Endothelial cell (in vitro differentiated cells): ENCODE results near the gene SUOX. TPM values are rescaled to one million over a fixed set of nuclear protein-coding genes. Genes with fewer than 3 reads are reported as not detected.

Experiments used
- DNase-seq: peaks from one replicate; pipeline ENCODE4 v3.0.0; 2021; ENCODE audit warnings: low spot score
- H3K27ac Mint-ChIP-seq: one replicate; pipeline ENCODE4 v1.8.0; 2021; ENCODE audit warnings: mixed read lengths, inconsistent platforms; ENCODE audit not compliant: unreplicated experiment
- H3K27me3 Mint-ChIP-seq: one replicate; pipeline ENCODE4 v1.8.0; 2021; ENCODE audit warnings: mild to moderate bottlenecking, moderate library complexity, mixed read lengths, inconsistent platforms; ENCODE audit not compliant: unreplicated experiment
- H3K36me3 Mint-ChIP-seq: one replicate; pipeline ENCODE4 v1.8.0; 2021; ENCODE audit warnings: mild to moderate bottlenecking, low read depth, mixed read lengths, inconsistent platforms; ENCODE audit not compliant: unreplicated experiment
- H3K4me1 Mint-ChIP-seq: one replicate; pipeline ENCODE4 v1.8.0; 2021; ENCODE audit warnings: mild to moderate bottlenecking, mixed read lengths, inconsistent platforms; ENCODE audit not compliant: unreplicated experiment
- H3K4me3 Mint-ChIP-seq: one replicate; pipeline ENCODE4 v1.8.0; 2021; ENCODE audit warnings: mild to moderate bottlenecking, mixed read lengths, inconsistent platforms; ENCODE audit not compliant: unreplicated experiment
- H3K9me3 Mint-ChIP-seq: one replicate; pipeline ENCODE4 v1.8.0; 2021; ENCODE audit warnings: mixed read lengths, inconsistent platforms; ENCODE audit not compliant: unreplicated experiment
- CTCF ChIP-seq: fragments of 200-600 bp; sonication (generic); IDR thresholded peaks from one replicate; pipeline ENCODE4 v1.5.0; 2021; ENCODE audit warnings: antibody characterized with exemption; ENCODE audit not compliant: unreplicated experiment
- total RNA-seq: library from RNA; stranded (reverse); fragmentation: NEBNext Ultra II Directional; extraction: Animal tissue kit (Norgen Biotek cat#: 25700); gene quantifications from one replicate; pipeline ENCODE4 v1.2.1, GENCODE V29; 2021; ENCODE audit not compliant: unreplicated experiment

The SUOX gene
- total RNA-seq, 1 donor from 2014 or later: 31.6 TPM

- H3K27ac Mint-ChIP-seq: no peak overlapping the region
- H3K36me3 Mint-ChIP-seq: peaks cover 10% of the 10 kb centered on the region
- H3K4me3 Mint-ChIP-seq: peak overlapping the region; percentile 25
- peak; percentile 69 for DNase-seq
- H3K9me3 Mint-ChIP-seq: no peaks in the 10 kb centered on the region
- peaks cover 1% of the 10 kb centered on the region for H3K27me3 Mint-ChIP-seq
- H3K4me1 Mint-ChIP-seq: peaks cover 14% of the 10 kb centered on the region
- TF ChIP-seq CTCF: peak; percentile 65
Measured at GRCh38 chr12:56029666-56030293, 32.7 kb downstream of the SUOX start.

DNA sequence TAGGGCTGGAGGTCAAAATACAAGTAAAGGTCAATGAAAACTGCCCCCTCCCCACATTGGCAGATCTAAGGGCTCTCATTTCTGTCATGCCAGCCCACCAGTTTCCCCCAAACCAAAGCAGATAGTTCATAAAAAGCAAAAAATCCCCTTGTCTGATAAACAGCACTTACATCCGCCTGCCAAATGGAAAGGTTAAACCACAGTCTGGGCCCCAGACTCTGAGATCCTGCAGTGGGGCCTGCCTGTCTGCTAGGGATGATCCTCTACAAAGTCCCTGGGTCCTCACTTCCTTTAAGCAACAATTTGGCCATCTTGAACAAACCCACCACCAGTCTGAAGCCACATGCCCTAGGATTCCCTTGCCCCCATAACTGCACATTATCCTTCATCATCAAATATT is 34.9 kb downstream of the SUOX start:
- Mint-ChIP-seq H3K27me3 (peaks cover 1% of the 10 kb centered on the region), H3K36me3 (peaks cover 10% of the 10 kb centered on the region), H3K9me3 (no peaks in the 10 kb centered on the region), H3K4me1 (peaks cover 14% of the 10 kb centered on the region), H3K27ac (no peak overlapping the region), H3K4me3 (peak overlapping the region; percentile 10)
- no peak for TF ChIP-seq CTCF
- DNase-seq: no peak

DNA sequence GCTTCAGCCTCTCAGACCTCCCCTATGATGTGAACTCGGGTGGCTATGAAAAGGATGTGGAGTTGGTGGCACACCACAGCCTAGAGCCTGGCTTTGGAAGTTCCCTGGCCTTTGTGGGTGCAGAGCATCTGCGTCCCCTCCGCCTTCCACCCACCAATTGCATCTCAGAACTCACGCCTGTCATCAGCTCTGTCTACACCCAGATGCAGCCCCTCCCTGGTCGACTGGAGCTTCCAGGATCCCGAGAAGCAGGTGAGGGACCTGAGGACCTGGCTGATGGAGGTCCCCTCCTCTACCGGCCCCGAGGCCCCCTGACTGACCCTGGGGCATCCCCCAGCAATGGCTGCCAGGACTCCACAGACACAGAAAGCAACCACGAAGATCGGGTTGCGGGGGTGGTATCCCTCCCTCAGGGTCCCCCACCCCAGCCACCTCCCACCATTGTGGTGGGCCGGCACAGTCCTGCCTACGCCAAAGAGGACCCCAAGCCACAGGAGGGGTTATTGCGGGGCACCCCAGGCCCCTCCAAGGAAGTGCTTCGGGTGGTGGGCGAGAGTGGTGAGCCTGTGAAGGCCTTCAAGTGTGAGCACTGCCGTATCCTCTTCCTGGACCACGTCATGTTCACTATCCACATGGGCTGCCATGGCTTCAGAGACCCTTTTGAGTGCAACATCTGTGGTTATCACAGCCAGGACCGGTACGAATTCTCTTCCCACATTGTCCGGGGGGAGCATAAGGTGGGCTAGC is 37.7 kb downstream of the SUOX start:
- H3K36me3 Mint-ChIP-seq: peaks cover 10% of the 10 kb centered on the region
- no peak overlapping the region for H3K4me3 Mint-ChIP-seq
- DNase-seq: no peak
- peaks cover 4% of the 10 kb centered on the region for H3K4me1 Mint-ChIP-seq
- no peaks in the 10 kb centered on the region for H3K9me3 Mint-ChIP-seq
- H3K27me3 Mint-ChIP-seq: peaks cover 1% of the 10 kb centered on the region
- no peak overlapping the region for H3K27ac Mint-ChIP-seq
- TF ChIP-seq CTCF: no peak

DNA sequence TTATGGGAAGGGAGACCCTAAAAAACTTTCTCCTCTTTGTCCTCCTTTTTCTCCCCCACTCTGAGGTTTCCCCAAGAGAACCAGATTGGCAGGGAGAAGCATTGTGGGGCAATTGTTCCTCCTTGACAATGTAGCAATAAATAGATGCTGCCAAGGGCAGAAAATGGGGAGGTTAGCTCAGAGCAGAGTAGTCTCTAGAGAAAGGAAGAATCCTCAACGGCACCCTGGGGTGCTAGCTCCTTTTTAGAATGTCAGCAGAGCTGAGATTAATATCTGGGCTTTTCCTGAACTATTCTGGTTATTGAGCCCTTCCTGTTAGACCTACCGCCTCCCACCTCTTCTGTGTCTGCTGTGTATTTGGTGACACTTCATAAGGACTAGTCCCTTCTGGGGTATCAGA is 40.1 kb downstream of the SUOX start:
- peaks cover 14% of the 10 kb centered on the region for H3K36me3 Mint-ChIP-seq
- TF ChIP-seq CTCF: no peak
- H3K9me3 Mint-ChIP-seq: no peaks in the 10 kb centered on the region
- H3K27me3 Mint-ChIP-seq: peaks cover 4% of the 10 kb centered on the region
- no peak overlapping the region for H3K4me3 Mint-ChIP-seq
- peaks cover 10% of the 10 kb centered on the region for H3K4me1 Mint-ChIP-seq
- H3K27ac Mint-ChIP-seq: no peak overlapping the region
- no peak for DNase-seq

- H3K36me3 Mint-ChIP-seq: peaks cover 13% of the 10 kb centered on the region
- H3K9me3 Mint-ChIP-seq: no peaks in the 10 kb centered on the region
- DNase-seq: no peak
- peaks cover 8% of the 10 kb centered on the region for H3K27me3 Mint-ChIP-seq
- peak overlapping the region; percentile 48 for H3K27ac Mint-ChIP-seq
- TF ChIP-seq CTCF: no peak
- peaks cover 16% of the 10 kb centered on the region for H3K4me1 Mint-ChIP-seq
- no peak overlapping the region for H3K4me3 Mint-ChIP-seq
Measured at GRCh38 chr12:56038022-56038655, 41.1 kb downstream of the SUOX start.
